ENCODE data around the gene NOL12. TPM values are rescaled to one million over a fixed set of nuclear protein-coding genes. Genes with fewer than 3 reads are reported as not detected.

The NOL12 gene
- total and polyA plus RNA-seq, 5 donors, result 13.5 to 16.4 (median 14.5) TPM

- intact Hi-C loops (cut with DNase I), result no loop called here
- H3K4me3 ChIP-seq (ENCODE audit: low read length), result no peak overlapping the region
- DNase-seq, result no peak
- peaks cover 14% of the 10 kb centered on the region for H3K4me1 ChIP-seq (ENCODE audit: control insufficient read depth, insufficient read depth, low read length)
- WGBS, result 78% methylated on average over 14 of the region's 14 CpGs
- no peaks in the 10 kb centered on the region for H3K9me3 ChIP-seq (ENCODE audit: control insufficient read depth, low read length)
- no peak overlapping the region for H3K27ac ChIP-seq (ENCODE audit: low read length)
- no peak for ATAC-seq
- H3K27me3 ChIP-seq (ENCODE audit: control insufficient read depth, insufficient read depth), result no peaks in the 10 kb centered on the region
These were observed 26.0 kb upstream of the NOL12 start for GRCh38 chr22:37659897-37660708.

- intact Hi-C loops (cut with DNase I), result no loop called here
- ATAC-seq, result no peak
- WGBS, result 64% methylated on average over 2 of the region's 2 CpGs
- Histone ChIP-seq H3K27me3 (ENCODE audit: control insufficient read depth, insufficient read depth) (no peaks in the 10 kb centered on the region), H3K4me3 (ENCODE audit: low read length) (no peak overlapping the region), H3K9me3 (ENCODE audit: control insufficient read depth, low read length) (no peaks in the 10 kb centered on the region), H3K27ac (ENCODE audit: low read length) (peak overlapping the region; percentile 94), H3K4me1 (ENCODE audit: control insufficient read depth, insufficient read depth, low read length) (peaks cover 14% of the 10 kb centered on the region)
- DNase-seq, result no peak
These were observed 25.5 kb upstream of the NOL12 start for GRCh38 chr22:37660709-37661045.

- peak overlapping the region; percentile 94 for H3K27ac ChIP-seq (ENCODE audit: low read length)
- intact Hi-C loops (cut with DNase I), result no loop called here
- ATAC-seq (peak in 1 of 2 donors; percentile 32), DNase-seq (no peak)
- H3K4me3 ChIP-seq (ENCODE audit: low read length), result no peak overlapping the region
- H3K9me3 ChIP-seq (ENCODE audit: control insufficient read depth, low read length), result no peaks in the 10 kb centered on the region
- 32% methylated on average over 12 of the region's 12 CpGs for WGBS
- peaks cover 14% of the 10 kb centered on the region for H3K4me1 ChIP-seq (ENCODE audit: control insufficient read depth, insufficient read depth, low read length)
- H3K27me3 ChIP-seq (ENCODE audit: control insufficient read depth, insufficient read depth), result no peaks in the 10 kb centered on the region
These were observed 24.8 kb upstream of the NOL12 start for GRCh38 chr22:37661160-37661924.

GRCh38 chr22:37662039-37662438 is 24.1 kb upstream of the NOL12 start:
- peak overlapping the region; percentile 57 for H3K27ac ChIP-seq (ENCODE audit: low read length)
- H3K27me3 ChIP-seq (ENCODE audit: control insufficient read depth, insufficient read depth), result no peaks in the 10 kb centered on the region
- no peaks in the 10 kb centered on the region for H3K9me3 ChIP-seq (ENCODE audit: control insufficient read depth, low read length)
- intact Hi-C loops (cut with DNase I), result no loop called here
- peaks cover 14% of the 10 kb centered on the region for H3K4me1 ChIP-seq (ENCODE audit: control insufficient read depth, insufficient read depth, low read length)
- ATAC-seq (no peak), DNase-seq (no peak)
- WGBS, result 77% methylated on average over 5 of the region's 5 CpGs
- H3K4me3 ChIP-seq (ENCODE audit: low read length), result no peak overlapping the region

GRCh38 chr22:37663521-37664140 is 22.5 kb upstream of the NOL12 start:
- DNase-seq (peak in 1 of 3 donors; percentile 47), ATAC-seq (no peak)
- intact Hi-C loops (cut with DNase I), result no loop called here

GRCh38 chr22:37664249-37665101 is 21.7 kb upstream of the NOL12 start:
- DNase-seq (peak in 1 of 3 donors; percentile 75), ATAC-seq (peak; percentile 45 to 64)
- Histone ChIP-seq H3K9me3 (ENCODE audit: control insufficient read depth, low read length) (no peaks in the 10 kb centered on the region), H3K27ac (ENCODE audit: low read length) (peak overlapping the region; percentile 12), H3K4me3 (ENCODE audit: low read length) (no peak overlapping the region), H3K4me1 (ENCODE audit: control insufficient read depth, insufficient read depth, low read length) (peaks cover 13% of the 10 kb centered on the region), H3K27me3 (ENCODE audit: control insufficient read depth, insufficient read depth) (no peaks in the 10 kb centered on the region)
- 39% methylated on average over 16 of the region's 16 CpGs for WGBS
- intact Hi-C loops (cut with DNase I), result no loop called here

More at GRCh38 chr22:37663521-37664140, 22.5 kb upstream of the NOL12 start:
- Histone ChIP-seq H3K27ac (ENCODE audit: low read length) (no peak overlapping the region), H3K27me3 (ENCODE audit: control insufficient read depth, insufficient read depth) (no peaks in the 10 kb centered on the region), H3K4me3 (ENCODE audit: low read length) (no peak overlapping the region), H3K4me1 (ENCODE audit: control insufficient read depth, insufficient read depth, low read length) (peaks cover 14% of the 10 kb centered on the region), H3K9me3 (ENCODE audit: control insufficient read depth, low read length) (no peaks in the 10 kb centered on the region)
- WGBS, result 69% methylated on average over 16 of the region's 16 CpGs

- Histone ChIP-seq H3K27me3 (ENCODE audit: control insufficient read depth, insufficient read depth) (no peaks in the 10 kb centered on the region), H3K4me3 (ENCODE audit: low read length) (no peak overlapping the region), H3K9me3 (ENCODE audit: control insufficient read depth, low read length) (no peaks in the 10 kb centered on the region), H3K4me1 (ENCODE audit: control insufficient read depth, insufficient read depth, low read length) (peaks cover 6% of the 10 kb centered on the region), H3K27ac (ENCODE audit: low read length) (no peak overlapping the region)
- ATAC-seq, result no peak
- intact Hi-C loops (cut with DNase I), result no loop called here
- WGBS, result 90% methylated on average over 24 of the region's 24 CpGs
- no peak for DNase-seq
These were observed 20.7 kb upstream of the NOL12 start for GRCh38 chr22:37665487-37665886.

GRCh38 chr22:37669586-37669985 is 16.6 kb upstream of the NOL12 start:
- H3K27ac ChIP-seq (ENCODE audit: low read length), result no peak overlapping the region
- H3K4me3 ChIP-seq (ENCODE audit: low read length), result no peak overlapping the region
- WGBS, result 86% methylated on average over 6 of the region's 6 CpGs
- H3K27me3 ChIP-seq (ENCODE audit: control insufficient read depth, insufficient read depth), result no peaks in the 10 kb centered on the region
- no peak for DNase-seq
- ATAC-seq, result no peak
- no peaks in the 10 kb centered on the region for H3K9me3 ChIP-seq (ENCODE audit: control insufficient read depth, low read length)
- intact Hi-C loops (cut with DNase I), result no loop called here
- peaks cover 2% of the 10 kb centered on the region for H3K4me1 ChIP-seq (ENCODE audit: control insufficient read depth, insufficient read depth, low read length)

- intact Hi-C loops (cut with DNase I), result no loop called here
- H3K27me3 ChIP-seq (ENCODE audit: control insufficient read depth, insufficient read depth), result no peaks in the 10 kb centered on the region
- no peak overlapping the region for H3K4me3 ChIP-seq (ENCODE audit: low read length)
- ATAC-seq, result no peak
- WGBS, result 75% methylated on average over 15 of the region's 15 CpGs
- H3K27ac ChIP-seq (ENCODE audit: low read length), result no peak overlapping the region
- H3K4me1 ChIP-seq (ENCODE audit: control insufficient read depth, insufficient read depth, low read length), result peaks cover 3% of the 10 kb centered on the region
- no peaks in the 10 kb centered on the region for H3K9me3 ChIP-seq (ENCODE audit: control insufficient read depth, low read length)
- DNase-seq, result no peak
These were observed 13.8 kb upstream of the NOL12 start for GRCh38 chr22:37672206-37672919.

GRCh38 chr22:37672920-37673455 is 13.2 kb upstream of the NOL12 start:
- Histone ChIP-seq H3K27ac (ENCODE audit: low read length) (no peak overlapping the region), H3K4me1 (ENCODE audit: control insufficient read depth, insufficient read depth, low read length) (peaks cover 4% of the 10 kb centered on the region), H3K9me3 (ENCODE audit: control insufficient read depth, low read length) (no peaks in the 10 kb centered on the region), H3K27me3 (ENCODE audit: control insufficient read depth, insufficient read depth) (no peaks in the 10 kb centered on the region), H3K4me3 (ENCODE audit: low read length) (no peak overlapping the region)
- no peak for DNase-seq
- ATAC-seq, result no peak
- 78% methylated on average over 11 of the region's 11 CpGs for WGBS
- intact Hi-C loops (cut with DNase I), result no loop called here

All from right cardiac atrium (tissue), 5 donors.